ENCODE results near the gene PKP2. TPM values are rescaled to one million over a fixed set of nuclear protein-coding genes. Genes with fewer than 3 reads are reported as not detected.
"Not testable (repeated sequence)": the region's sequence is repeated elsewhere in the genome, so short reads cannot be mapped to it uniquely, and the experiment has no call there.

The PKP2 gene
- total RNA-seq, 4 donors from 2014 or later: 3.9 to 24.8 (median 14.7) TPM

- TF ChIP-seq, protein P1, sequence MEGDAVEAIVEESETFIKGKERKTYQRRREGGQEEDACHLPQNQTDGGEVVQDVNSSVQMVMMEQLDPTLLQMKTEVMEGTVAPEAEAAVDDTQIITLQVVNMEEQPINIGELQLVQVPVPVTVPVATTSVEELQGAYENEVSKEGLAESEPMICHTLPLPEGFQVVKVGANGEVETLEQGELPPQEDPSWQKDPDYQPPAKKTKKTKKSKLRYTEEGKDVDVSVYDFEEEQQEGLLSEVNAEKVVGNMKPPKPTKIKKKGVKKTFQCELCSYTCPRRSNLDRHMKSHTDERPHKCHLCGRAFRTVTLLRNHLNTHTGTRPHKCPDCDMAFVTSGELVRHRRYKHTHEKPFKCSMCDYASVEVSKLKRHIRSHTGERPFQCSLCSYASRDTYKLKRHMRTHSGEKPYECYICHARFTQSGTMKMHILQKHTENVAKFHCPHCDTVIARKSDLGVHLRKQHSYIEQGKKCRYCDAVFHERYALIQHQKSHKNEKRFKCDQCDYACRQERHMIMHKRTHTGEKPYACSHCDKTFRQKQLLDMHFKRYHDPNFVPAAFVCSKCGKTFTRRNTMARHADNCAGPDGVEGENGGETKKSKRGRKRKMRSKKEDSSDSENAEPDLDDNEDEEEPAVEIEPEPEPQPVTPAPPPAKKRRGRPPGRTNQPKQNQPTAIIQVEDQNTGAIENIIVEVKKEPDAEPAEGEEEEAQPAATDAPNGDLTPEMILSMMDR (IDR thresholded peaks at IDR 0.05): no peak
- no peak for DNase-seq (ENCODE audit: low spot score)
- ATAC-seq (ENCODE audit: low FRiP score): no peak
These were observed 31.8 kb downstream of the PKP2 start for GRCh38 chr12:32864731-32865130.

- no peak for DNase-seq (ENCODE audit: low spot score)
- TF ChIP-seq, protein P1 (IDR thresholded peaks at IDR 0.05): no peak
- ATAC-seq (ENCODE audit: low FRiP score): no peak
These were observed 33.4 kb downstream of the PKP2 start for GRCh38 chr12:32863128-32863527.

DNA sequence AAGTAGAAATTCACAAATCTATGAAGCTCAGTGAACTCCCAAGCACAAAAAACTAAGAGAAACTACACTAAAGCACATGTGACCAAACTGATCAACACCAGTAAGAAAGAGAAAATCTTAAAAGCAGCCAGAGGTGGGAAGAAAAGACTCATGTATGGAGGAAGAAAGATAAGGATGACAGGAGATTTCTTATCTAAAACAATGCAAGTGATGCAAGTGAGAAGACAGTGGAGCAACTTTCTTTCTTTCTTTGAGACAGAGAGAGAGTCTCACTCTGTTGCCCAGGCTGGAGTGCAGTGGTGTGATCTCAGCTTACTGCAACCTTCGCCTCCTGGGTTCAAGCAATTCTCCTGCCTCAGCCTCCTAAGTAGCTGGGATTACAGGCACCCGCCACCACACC lies 34.9 kb downstream of the PKP2 start:
- ATAC-seq (ENCODE audit: low FRiP score); DNase-seq (ENCODE audit: low spot score): not testable (repeated sequence)

GRCh38 chr12:32860192-32860591 lies 36.4 kb downstream of the PKP2 start:
- ATAC-seq (ENCODE audit: low FRiP score) (no peak), DNase-seq (ENCODE audit: low spot score) (no peak)
- TF ChIP-seq, protein P1 (IDR thresholded peaks at IDR 0.05): no peak

DNA sequence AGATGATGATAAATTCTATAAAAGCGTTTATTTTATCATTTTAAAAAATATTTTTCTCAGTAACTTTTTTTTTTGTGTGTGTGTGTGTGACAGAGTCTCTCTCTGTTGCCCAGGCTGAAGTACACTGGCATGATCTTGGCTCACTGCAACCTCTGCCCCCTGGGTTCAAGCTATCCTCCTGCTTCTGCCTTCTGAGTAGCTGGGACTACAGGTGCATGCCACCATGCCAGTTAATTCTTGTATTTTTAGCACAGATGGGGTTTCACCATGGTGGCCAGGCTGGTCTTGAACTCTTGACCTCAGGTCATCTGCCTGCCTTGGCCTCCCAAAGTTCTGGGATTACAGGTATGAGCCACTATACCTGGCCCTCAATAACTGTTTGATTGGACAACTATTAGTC lies 37.2 kb downstream of the PKP2 start:
- DNase-seq (ENCODE audit: low spot score): no peak
- TF ChIP-seq, protein P1 (IDR thresholded peaks at IDR 0.05): no peak
- no peak for ATAC-seq (ENCODE audit: low FRiP score)

DNA sequence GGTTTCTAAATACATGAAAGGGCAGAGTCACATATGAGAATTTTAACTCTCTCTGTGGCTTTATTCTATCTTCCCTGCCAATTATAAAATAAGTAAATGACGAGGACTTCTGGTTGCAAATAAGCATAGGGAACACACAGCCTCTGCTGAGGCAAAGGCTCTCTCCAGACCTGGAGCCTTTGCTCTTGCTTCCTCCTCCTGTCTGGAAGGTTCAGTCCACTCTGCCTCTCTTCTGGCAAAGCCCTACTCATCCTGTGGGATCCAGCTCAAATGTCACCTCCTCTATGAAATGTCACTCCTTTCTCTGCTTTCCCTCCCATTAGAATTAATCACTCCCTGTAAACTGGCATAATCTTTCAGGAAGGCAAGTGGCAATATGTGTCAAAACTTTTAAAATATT lies 41.9 kb downstream of the PKP2 start:
- DNase-seq (ENCODE audit: low spot score) (no peak), ATAC-seq (ENCODE audit: low FRiP score) (no peak)
- TF ChIP-seq, protein P1 (IDR thresholded peaks at IDR 0.05): no peak

DNA sequence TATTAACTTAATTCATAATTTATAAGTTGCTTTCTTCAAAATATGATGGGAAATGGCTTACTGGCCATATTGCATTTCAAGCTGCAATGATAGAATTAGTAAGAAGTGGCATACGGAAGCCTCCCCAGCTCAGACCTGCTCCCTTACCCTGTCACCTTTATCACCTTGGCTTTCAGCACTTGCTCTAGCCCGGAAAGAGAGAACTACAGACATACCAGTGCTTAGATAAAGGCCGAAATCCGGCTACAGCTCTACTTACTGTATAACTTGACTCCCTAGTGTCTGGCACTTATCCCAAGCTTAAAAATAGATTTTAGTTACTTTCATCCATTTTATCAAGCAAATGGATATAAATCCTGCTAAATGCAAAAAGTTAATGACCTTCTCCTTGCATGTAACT lies 42.5 kb downstream of the PKP2 start:
- TF ChIP-seq, protein P1 (IDR thresholded peaks at IDR 0.05): no peak
- ATAC-seq (ENCODE audit: low FRiP score) (no peak), DNase-seq (ENCODE audit: low spot score) (no peak)

- TF ChIP-seq, protein P1 (IDR thresholded peaks at IDR 0.05): no peak
- DNase-seq (ENCODE audit: low spot score): no peak
- ATAC-seq (ENCODE audit: low FRiP score): no peak
These were observed 49.3 kb downstream of the PKP2 start for GRCh38 chr12:32847287-32847686.
